H9 (cell line): Measurements from ENCODE around the gene PTPN12. TPM values are rescaled to one million over a fixed set of nuclear protein-coding genes. Genes with fewer than 3 reads are reported as not detected.

Source experiments
- DNase-seq: peaks from one replicate; pipeline ENCODE4 v3.0.0-alpha.2; 2017
- H2AFZ ChIP-seq: one replicate; pipeline ENCODE4 v1.6.1; 2013; ENCODE audit warnings: mild to moderate bottlenecking, low read length, control low read depth, moderate library complexity
- H2AK5ac ChIP-seq: 2 replicates; pipeline ENCODE4 v1.6.1; 2013; ENCODE audit warnings: low read length, control low read depth, mixed read lengths; ENCODE audit not compliant: insufficient read length
- H2BK120ac ChIP-seq: one replicate; pipeline ENCODE4 v1.6.1; 2013; ENCODE audit warnings: low read depth, mild to moderate bottlenecking, low read length, control low read depth, inconsistent platforms; ENCODE audit not compliant: poor library complexity, severe bottlenecking
- H2BK12ac ChIP-seq: 2 replicates; pipeline ENCODE4 v1.6.1; 2013; ENCODE audit warnings: low read length, control low read depth, mixed read lengths, low read depth; ENCODE audit not compliant: insufficient read length
- H2BK15ac ChIP-seq: 2 replicates; pipeline ENCODE4 v1.6.1; 2013; ENCODE audit warnings: low read depth, low read length, control low read depth
- H2BK20ac ChIP-seq: one replicate; pipeline ENCODE4 v1.6.1; 2013; ENCODE audit warnings: low read depth, mild to moderate bottlenecking, low read length, control low read depth, inconsistent platforms; ENCODE audit not compliant: poor library complexity, severe bottlenecking
- H2BK5ac ChIP-seq: 2 replicates; pipeline ENCODE4 v1.6.1; 2013; ENCODE audit warnings: low read length, control low read depth, mixed read lengths; ENCODE audit not compliant: insufficient read length
- H3K14ac ChIP-seq: 2 replicates; pipeline ENCODE4 v1.6.1; 2013; ENCODE audit warnings: low read length, control low read depth; ENCODE audit not compliant: insufficient read depth
- H3K18ac ChIP-seq: 2 replicates; pipeline ENCODE4 v1.6.1; 2013; ENCODE audit warnings: low read depth, mild to moderate bottlenecking, mixed read lengths, low read length, control low read depth; ENCODE audit not compliant: insufficient read length
- H3K23ac ChIP-seq: 2 replicates; pipeline ENCODE4 v1.6.1; 2013; ENCODE audit warnings: low read length, control low read depth, mixed read lengths, low read depth; ENCODE audit not compliant: insufficient read length
- H3K23me2 ChIP-seq: 2 replicates; pipeline ENCODE4 v1.6.1; 2013; ENCODE audit warnings: low read depth, mild to moderate bottlenecking, mixed read lengths, low read length, control low read depth; ENCODE audit not compliant: insufficient read length, poor library complexity, severe bottlenecking
- H3K27ac ChIP-seq: 2 replicates; pipeline ENCODE4 v1.5.1; 2013; ENCODE audit warnings: low read length, control low read depth, mixed read lengths, low read depth; ENCODE audit not compliant: insufficient read length
- H3K27me3 ChIP-seq: 2 replicates; pipeline ENCODE4 v1.6.1; 2013; ENCODE audit warnings: low read length, control low read depth, inconsistent platforms; ENCODE audit not compliant: insufficient read depth
- H3K4ac ChIP-seq: 2 replicates; pipeline ENCODE4 v1.6.1; 2013; ENCODE audit warnings: low read depth, mild to moderate bottlenecking, control low read depth, inconsistent platforms, low read length, moderate library complexity
- H3K4me1 ChIP-seq: 2 replicates; pipeline ENCODE4 v1.6.1; 2013; ENCODE audit warnings: low read length, control low read depth, inconsistent platforms; ENCODE audit not compliant: insufficient read depth
- H3K4me2 ChIP-seq: 2 replicates; pipeline ENCODE4 v1.6.1; 2013; ENCODE audit warnings: low read length, control low read depth, mixed read lengths; ENCODE audit not compliant: insufficient read length, insufficient read depth
- H3K56ac ChIP-seq: 2 replicates; pipeline ENCODE4 v1.6.1; 2013; ENCODE audit warnings: low read depth, mild to moderate bottlenecking, mixed read lengths, low read length, control low read depth; ENCODE audit not compliant: insufficient read length
- H3K79me1 ChIP-seq: 2 replicates; pipeline ENCODE4 v1.6.1; 2013; ENCODE audit warnings: low read depth, mild to moderate bottlenecking, moderate library complexity, low read length, control low read depth, inconsistent platforms; ENCODE audit not compliant: insufficient read depth, poor library complexity, severe bottlenecking
- H3K79me2 ChIP-seq: 2 replicates; pipeline ENCODE4 v1.6.1; 2013; ENCODE audit warnings: low read length, control low read depth, inconsistent platforms; ENCODE audit not compliant: insufficient read depth
- H3K9ac ChIP-seq: 2 replicates; pipeline ENCODE4 v1.6.1; 2013; ENCODE audit warnings: low read length, control low read depth, mixed read lengths; ENCODE audit not compliant: insufficient read length; ENCODE audit errors: extremely low read depth
- H3K9me3 ChIP-seq: one replicate; pipeline ENCODE4 v1.6.1; 2013; ENCODE audit warnings: low read depth, low read length, inconsistent platforms; ENCODE audit not compliant: control insufficient read depth
- H3T11ph ChIP-seq: one replicate; pipeline ENCODE4 v1.6.1; 2013; ENCODE audit warnings: mild to moderate bottlenecking, low read length, control low read depth, inconsistent platforms
- H4K20me1 ChIP-seq: one replicate; pipeline ENCODE4 v1.6.1; 2013; ENCODE audit not compliant: control insufficient read depth, insufficient read length, insufficient read depth
- H4K5ac ChIP-seq: 2 replicates; pipeline ENCODE4 v1.6.1; 2013; ENCODE audit warnings: low read depth, mild to moderate bottlenecking, mixed read lengths, low read length, control low read depth; ENCODE audit not compliant: insufficient read length
- H4K8ac ChIP-seq: replicated peaks from 2 replicates; pipeline ENCODE4 v1.6.1; 2013; ENCODE audit warnings: low read length, control low read depth, mixed read lengths, low read depth; ENCODE audit not compliant: insufficient read length
- H4K91ac ChIP-seq: 2 replicates; pipeline ENCODE4 v1.6.1; 2013; ENCODE audit warnings: low read depth, mild to moderate bottlenecking, moderate library complexity, mixed read lengths, low read length, control low read depth; ENCODE audit not compliant: insufficient read length
- H3K27ac Mint-ChIP-seq, 3 experiments: 2 replicates in 2 of 3; 3 replicates in 1 of 3; pipeline ENCODE4 v1.8.0; 2020 to 2021; ENCODE audit warnings: mixed read lengths in 3 of 3, mild to moderate bottlenecking in 1 of 3, moderate library complexity in 1 of 3
- H3K27me3 Mint-ChIP-seq: 2 replicates; pipeline ENCODE4 v1.8.0; 2021; ENCODE audit warnings: low read depth, mild to moderate bottlenecking, moderate library complexity, mixed read lengths
- H3K36me3 Mint-ChIP-seq, 3 experiments: 2 replicates in 2 of 3; 3 replicates in 1 of 3; pipeline ENCODE4 v1.8.0; 2020 to 2021; ENCODE audit warnings: low read depth in 3 of 3, mixed read lengths in 3 of 3; ENCODE audit not compliant: insufficient read depth in 1 of 3
- H3K4me1 Mint-ChIP-seq, 2 experiments: 2 replicates each; pipeline ENCODE4 v1.8.0; 2020; ENCODE audit warnings: mixed read lengths in 2 of 2
- H3K4me3 Mint-ChIP-seq, 2 experiments: 2 replicates in 1 of 2; 3 replicates in 1 of 2; pipeline ENCODE4 v1.8.0; 2020 to 2021; ENCODE audit warnings: mild to moderate bottlenecking in 2 of 2, mixed read lengths in 2 of 2, moderate library complexity in 1 of 2
- H3K9me3 Mint-ChIP-seq, 2 experiments: 2 replicates in 1 of 2; 3 replicates in 1 of 2; pipeline ENCODE4 v1.8.0; 2020; ENCODE audit warnings: mild to moderate bottlenecking in 2 of 2, mixed read lengths in 2 of 2, moderate library complexity in 1 of 2
- CTCF ChIP-seq: fragments of 200-600 bp; sonication (generic); conservative IDR thresholded peaks from 3 replicates; pipeline ENCODE4 v1.8.0; 2021; ENCODE audit warnings: antibody characterized with exemption, mild to moderate bottlenecking
- WGBS: extraction: QIAGEN DNeasy Blood & Tissue Kit; methylation state at CpG from one replicate; pipeline ENCODE4 v1.1.7; 2013; ENCODE audit warnings: missing lambda C conversion rate, low lambda C conversion rate, mixed read lengths; ENCODE audit not compliant: insufficient read length; ENCODE audit errors: extremely low coverage; 5-methylcytosine and 5-hydroxymethylcytosine counted together
- total RNA-seq: library from RNA; stranded (reverse); gene quantifications from 2 replicates; pipeline ENCODE4 v1.2.1, GENCODE V29; 2021

The PTPN12 gene
- total RNA-seq, 1 experiment from 2014 or later = 128 TPM

- H3K27me3 ChIP-seq = no peaks in the 10 kb centered on the region
- no peaks in the 10 kb centered on the region for H3K23me2 ChIP-seq
- H3K27ac ChIP-seq = no peak overlapping the region
- no peak for DNase-seq
- Mint-ChIP-seq H3K4me1 (peaks cover 6 to 10% of the 10 kb centered on the region in 2 experiments), H3K36me3 (peaks cover 12 to 47% (median 44%) of the 10 kb centered on the region in 3 experiments; a peak in 6 of 7 replicates), H3K9me3 (no peaks in the 10 kb centered on the region), H3K4me3 (no peak overlapping the region), H3K27ac (0 out of 7 replicates have a peak overlapping the region, but pooled peaks of 1 of the 3 experiments have one; percentile 32), H3K27me3 (no peaks in the 10 kb centered on the region)
- no peak overlapping the region for H2AFZ ChIP-seq
- H2BK120ac ChIP-seq = no peak overlapping the region
- no peak overlapping the region for H3T11ph ChIP-seq
- H3K79me2 ChIP-seq = peaks cover 6% of the 10 kb centered on the region; the same call in 1 of the 2 replicates
- H2AK5ac ChIP-seq = no peak overlapping the region
- H4K91ac ChIP-seq = no peak overlapping the region
- TF ChIP-seq CTCF = no peak
- no peak overlapping the region for H3K56ac ChIP-seq
- H4K5ac ChIP-seq = no peak overlapping the region
- no peak overlapping the region for H3K9ac ChIP-seq
- H2BK15ac ChIP-seq = no peak overlapping the region
- no peak overlapping the region for H3K4ac ChIP-seq
- no peak overlapping the region for H3K23ac ChIP-seq
- H3K18ac ChIP-seq = no peak overlapping the region
- H3K9me3 ChIP-seq = no peaks in the 10 kb centered on the region
- peaks cover 11% of the 10 kb centered on the region for H3K79me1 ChIP-seq
- H2BK12ac ChIP-seq = no peak overlapping the region
- H2BK5ac ChIP-seq = no peak overlapping the region
- no peaks in the 10 kb centered on the region; the same call in 1 of the 2 replicates for H3K4me1 ChIP-seq
- no peak overlapping the region for H4K8ac ChIP-seq
- H4K20me1 ChIP-seq = no peaks in the 10 kb centered on the region
- no CpG with 5 or more reads among the region's 6 CpGs for WGBS
- H3K4me2 ChIP-seq = no peak overlapping the region
- H2BK20ac ChIP-seq = no peak overlapping the region
- no peak overlapping the region for H3K14ac ChIP-seq
These were observed 34.7 kb downstream of the PTPN12 start for GRCh38 chr7:77571801-77572200.
